Measurements from ENCODE around the gene ACTRT2. TPM values are rescaled to one million over a fixed set of nuclear protein-coding genes. Genes with fewer than 3 reads are reported as not detected.

The ACTRT2 gene
- total RNA-seq, 1 experiment from 2014 or later: not detected

- Histone ChIP-seq H2AFZ (ENCODE audit: low read length) (no peak overlapping the region), H3K27me3 (ENCODE audit: low read length) (peaks cover 80% of the 10 kb centered on the region), H3K79me2 (ENCODE audit: low read length) (no peaks in the 10 kb centered on the region), H3K4me2 (ENCODE audit: low read length) (no peak overlapping the region), H3K9me2 (replicated peaks; ENCODE audit: low read length) (no peaks in the 10 kb centered on the region), H3K27ac (ENCODE audit: low read length) (no peak overlapping the region), H4K20me1 (ENCODE audit: low read length) (no peaks in the 10 kb centered on the region; the same call in 1 of the 2 replicates), H3K9ac (ENCODE audit: low read length) (no peak overlapping the region), H3K9me3 (ENCODE audit: low read length) (no peaks in the 10 kb centered on the region), H3K4me3 (ENCODE audit: low read length) (no peak overlapping the region), H3K36me3 (ENCODE audit: low read depth, low read length) (no peaks in the 10 kb centered on the region), H3F3A (ENCODE audit: low read length, unreplicated experiment) (no peaks in the 10 kb centered on the region), H3K4me1 (ENCODE audit: insufficient read depth, low read length) (no peaks in the 10 kb centered on the region)
- POLR2A ChIA-PET (ENCODE audit: unreplicated experiment): no interaction called here
- no peak for ATAC-seq
- no TSS peak for BruUV-seq (replicated peaks)
- intact Hi-C loops (cut with micrococcal nuclease): no loop called here
- CTCF ChIA-PET: no interaction called here
- no peak for DNase-seq
- TF ChIP-seq EZH2phosphoT487 (IDR thresholded peaks at IDR 0.05; ENCODE audit: borderline replicate concordance, low read length) (no peak), EZH2 (IDR thresholded peaks at IDR 0.05; ENCODE audit: low read length, unreplicated experiment) (no peak), CTCF (conservative IDR thresholded peaks at IDR 0.05; ENCODE audit: low read depth, low read length) (no peak)
These were observed 5.5 kb downstream of the ACTRT2 start for GRCh38 chr1:3026581-3027391.

- H3K9me3 ChIP-seq (ENCODE audit: low read length): no peaks in the 10 kb centered on the region
- no peaks in the 10 kb centered on the region; the same call in 1 of the 2 replicates for H4K20me1 ChIP-seq (ENCODE audit: low read length)
- no peak for TF ChIP-seq EZH2 (IDR thresholded peaks at IDR 0.05; ENCODE audit: low read length, unreplicated experiment)
- TF ChIP-seq CTCF (conservative IDR thresholded peaks at IDR 0.05; ENCODE audit: low read depth, low read length): no peak
- TF ChIP-seq EZH2phosphoT487 (IDR thresholded peaks at IDR 0.05; ENCODE audit: borderline replicate concordance, low read length): no peak
- no peaks in the 10 kb centered on the region for H3K4me1 ChIP-seq (ENCODE audit: insufficient read depth, low read length)
- DNase-seq (no peak), ATAC-seq (no peak)
- ChIA-PET CTCF (no interaction called here), POLR2A (ENCODE audit: unreplicated experiment) (no interaction called here)
- H2AFZ ChIP-seq (ENCODE audit: low read length): no peak overlapping the region
- H3K9me2 ChIP-seq (replicated peaks; ENCODE audit: low read length): no peaks in the 10 kb centered on the region
- intact Hi-C loops (cut with micrococcal nuclease): no loop called here
- BruUV-seq (replicated peaks): no TSS peak
- H3K36me3 ChIP-seq (ENCODE audit: low read depth, low read length): no peaks in the 10 kb centered on the region
- no peak overlapping the region for H3K4me2 ChIP-seq (ENCODE audit: low read length)
- H3K27me3 ChIP-seq (ENCODE audit: low read length): peaks cover 80% of the 10 kb centered on the region
- H3K4me3 ChIP-seq (ENCODE audit: low read length): no peak overlapping the region
- no peak overlapping the region for H3K9ac ChIP-seq (ENCODE audit: low read length)
- H3K79me2 ChIP-seq (ENCODE audit: low read length): no peaks in the 10 kb centered on the region
- H3F3A ChIP-seq (ENCODE audit: low read length, unreplicated experiment): no peaks in the 10 kb centered on the region
- H3K27ac ChIP-seq (ENCODE audit: low read length): no peak overlapping the region
These were observed 6.5 kb downstream of the ACTRT2 start for GRCh38 chr1:3027611-3028371.

Measured in PC-3 (cell line).